Tibial nerve (tissue), 3 donors: Measurements from ENCODE around the gene LRFN2.

ENCODE experiments used
- EP300 ChIP-seq, 2 donors: sonication (generic); formaldehyde crosslinking; IDR thresholded peaks; one replicate each; pipeline ENCODE4 v1.6.1; 2017; ENCODE audit warnings: antibody characterized with exemption in 2 of 2, mild to moderate bottlenecking in 1 of 2
- POLR2A ChIP-seq, 2 donors: fragments of 450-650 bp; IDR thresholded peaks; one replicate each; pipeline ENCODE4 v1.6.1; 2017; ENCODE audit warnings: antibody characterized with exemption in 2 of 2, mild to moderate bottlenecking in 2 of 2, moderate library complexity in 2 of 2

DNA sequence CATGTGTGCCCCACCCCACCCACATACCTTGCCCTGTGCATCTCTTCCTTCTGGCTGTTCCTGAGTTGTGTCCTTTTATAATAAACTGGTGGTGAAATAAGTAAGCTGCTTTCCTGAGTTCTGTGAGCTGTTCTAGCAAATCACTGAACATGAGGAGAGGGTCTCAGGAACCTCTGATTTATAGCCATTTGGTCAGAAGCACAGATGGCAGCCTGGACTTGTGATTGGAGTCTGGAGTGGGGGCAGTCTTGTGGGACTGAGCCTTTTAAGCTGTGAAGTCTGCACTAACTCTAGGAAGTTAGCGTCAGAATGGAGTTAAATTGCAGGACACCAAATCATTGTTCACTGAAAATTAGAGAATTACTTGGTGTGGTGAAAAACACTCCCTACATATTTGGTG, 245.4 kb downstream of the LRFN2 start:
- no peak for TF ChIP-seq POLR2A (IDR thresholded peaks at IDR 0.05)
- TF ChIP-seq EP300 (IDR thresholded peaks at IDR 0.05): no peak
